Type B pancreatic cell (in vitro differentiated cells): ENCODE results near the gene CCDC183. TPM values are rescaled to one million over a fixed set of nuclear protein-coding genes. Genes with fewer than 3 reads are reported as not detected.

ENCODE experiments used
- DNase-seq: peaks from one replicate; pipeline ENCODE4 v3.0.0; 2021; ENCODE audit warnings: mixed read lengths; ENCODE audit not compliant: unreplicated experiment; ENCODE audit errors: extremely low spot score
- H3K27ac Mint-ChIP-seq: 2 replicates; pipeline ENCODE4 v1.8.0; 2021; ENCODE audit warnings: mild to moderate bottlenecking, mixed read lengths
- H3K27me3 Mint-ChIP-seq: 2 replicates; pipeline ENCODE4 v1.8.0; 2021; ENCODE audit warnings: mixed read lengths
- H3K36me3 Mint-ChIP-seq: 2 replicates; pipeline ENCODE4 v1.8.0; 2021; ENCODE audit warnings: mixed read lengths
- H3K4me1 Mint-ChIP-seq: one replicate; pipeline ENCODE4 v1.8.0; 2021; ENCODE audit warnings: mixed read lengths; ENCODE audit not compliant: unreplicated experiment
- H3K4me3 Mint-ChIP-seq: 2 replicates; pipeline ENCODE4 v1.8.0; 2021; ENCODE audit warnings: mild to moderate bottlenecking, mixed read lengths
- H3K9me3 Mint-ChIP-seq: 2 replicates; pipeline ENCODE4 v1.8.0; 2021; ENCODE audit warnings: mixed read lengths
- total RNA-seq: library from RNA; stranded (reverse); gene quantifications from 2 replicates; pipeline ENCODE4 v1.2.1, GENCODE V29; 2021; ENCODE audit warnings: low replicate concordance
- TF ChIP-seq, protein P1 (sequence below): fragments of 200-600 bp; sonication (generic); conservative IDR thresholded peaks from 2 replicates; pipeline ENCODE4 v1.5.0; 2021; ENCODE audit warnings: antibody characterized with exemption, mild to moderate bottlenecking

Gene CCDC183
- total RNA-seq, 1 donor from 2014 or later, result 2.9 TPM

DNA sequence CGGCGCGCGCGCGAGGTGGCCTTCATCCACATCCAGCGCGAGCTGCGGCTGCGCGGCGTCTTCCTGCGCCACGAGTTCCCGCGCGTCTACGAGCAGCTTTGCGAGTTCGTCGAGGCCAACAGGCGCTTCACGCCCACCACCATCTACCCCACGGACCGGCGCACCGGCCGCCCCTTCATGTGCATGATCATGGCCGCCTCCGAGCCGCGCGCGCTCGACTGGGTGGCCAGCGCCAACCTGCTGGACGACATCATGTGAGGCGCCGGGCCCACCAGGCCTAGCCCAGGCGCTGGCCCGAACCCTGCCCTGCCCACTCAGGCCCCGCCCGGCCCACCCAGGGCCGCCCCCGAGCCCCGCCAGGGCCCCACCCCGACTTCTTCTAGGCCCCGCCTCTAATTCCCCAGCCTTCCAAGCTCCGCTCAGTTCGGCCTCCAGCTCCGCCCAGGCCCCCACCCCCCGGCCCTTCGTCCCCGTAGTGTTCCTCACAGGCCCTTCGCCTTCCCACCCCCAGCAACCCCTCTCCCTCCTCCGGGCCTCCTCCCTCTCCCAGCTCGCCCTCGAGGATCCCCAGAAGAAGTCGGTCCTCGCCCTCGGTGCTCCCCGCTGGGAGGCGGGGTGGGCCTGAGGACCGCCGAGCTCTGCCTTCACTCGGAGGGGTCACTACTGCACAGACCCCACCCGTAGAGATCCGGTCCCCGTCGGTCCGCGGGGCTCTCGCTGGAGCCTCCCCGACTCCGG is 51.1 kb downstream of the CCDC183 start:
- TF ChIP-seq, protein P1, sequence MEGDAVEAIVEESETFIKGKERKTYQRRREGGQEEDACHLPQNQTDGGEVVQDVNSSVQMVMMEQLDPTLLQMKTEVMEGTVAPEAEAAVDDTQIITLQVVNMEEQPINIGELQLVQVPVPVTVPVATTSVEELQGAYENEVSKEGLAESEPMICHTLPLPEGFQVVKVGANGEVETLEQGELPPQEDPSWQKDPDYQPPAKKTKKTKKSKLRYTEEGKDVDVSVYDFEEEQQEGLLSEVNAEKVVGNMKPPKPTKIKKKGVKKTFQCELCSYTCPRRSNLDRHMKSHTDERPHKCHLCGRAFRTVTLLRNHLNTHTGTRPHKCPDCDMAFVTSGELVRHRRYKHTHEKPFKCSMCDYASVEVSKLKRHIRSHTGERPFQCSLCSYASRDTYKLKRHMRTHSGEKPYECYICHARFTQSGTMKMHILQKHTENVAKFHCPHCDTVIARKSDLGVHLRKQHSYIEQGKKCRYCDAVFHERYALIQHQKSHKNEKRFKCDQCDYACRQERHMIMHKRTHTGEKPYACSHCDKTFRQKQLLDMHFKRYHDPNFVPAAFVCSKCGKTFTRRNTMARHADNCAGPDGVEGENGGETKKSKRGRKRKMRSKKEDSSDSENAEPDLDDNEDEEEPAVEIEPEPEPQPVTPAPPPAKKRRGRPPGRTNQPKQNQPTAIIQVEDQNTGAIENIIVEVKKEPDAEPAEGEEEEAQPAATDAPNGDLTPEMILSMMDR, result no peak
- Mint-ChIP-seq H3K4me3 (peak overlapping the region; percentile 94), H3K9me3 (no peaks in the 10 kb centered on the region), H3K27ac (peak overlapping the region; percentile 87), H3K36me3 (no peaks in the 10 kb centered on the region), H3K4me1 (no peaks in the 10 kb centered on the region), H3K27me3 (peaks cover 13% of the 10 kb centered on the region)
- no peak for DNase-seq

- H3K36me3 Mint-ChIP-seq, result no peaks in the 10 kb centered on the region
- DNase-seq, result no peak
- H3K4me3 Mint-ChIP-seq, result peak overlapping the region; percentile 94
- no peaks in the 10 kb centered on the region for H3K4me1 Mint-ChIP-seq
- peaks cover 13% of the 10 kb centered on the region for H3K27me3 Mint-ChIP-seq
- TF ChIP-seq, protein P1, result peak; percentile 22
- H3K9me3 Mint-ChIP-seq, result no peaks in the 10 kb centered on the region
- H3K27ac Mint-ChIP-seq, result peak overlapping the region; percentile 87
Measured at GRCh38 chr9:136847826-136848392, 51.8 kb downstream of the CCDC183 start.

GRCh38 chr9:136848393-136849037 is 52.4 kb downstream of the CCDC183 start:
- Mint-ChIP-seq H3K4me3 (peak overlapping the region; percentile 94), H3K9me3 (no peaks in the 10 kb centered on the region), H3K27me3 (peaks cover 13% of the 10 kb centered on the region), H3K27ac (peak overlapping the region; percentile 93), H3K36me3 (no peaks in the 10 kb centered on the region), H3K4me1 (no peaks in the 10 kb centered on the region)
- TF ChIP-seq, protein P1, result no peak
- no peak for DNase-seq

DNA sequence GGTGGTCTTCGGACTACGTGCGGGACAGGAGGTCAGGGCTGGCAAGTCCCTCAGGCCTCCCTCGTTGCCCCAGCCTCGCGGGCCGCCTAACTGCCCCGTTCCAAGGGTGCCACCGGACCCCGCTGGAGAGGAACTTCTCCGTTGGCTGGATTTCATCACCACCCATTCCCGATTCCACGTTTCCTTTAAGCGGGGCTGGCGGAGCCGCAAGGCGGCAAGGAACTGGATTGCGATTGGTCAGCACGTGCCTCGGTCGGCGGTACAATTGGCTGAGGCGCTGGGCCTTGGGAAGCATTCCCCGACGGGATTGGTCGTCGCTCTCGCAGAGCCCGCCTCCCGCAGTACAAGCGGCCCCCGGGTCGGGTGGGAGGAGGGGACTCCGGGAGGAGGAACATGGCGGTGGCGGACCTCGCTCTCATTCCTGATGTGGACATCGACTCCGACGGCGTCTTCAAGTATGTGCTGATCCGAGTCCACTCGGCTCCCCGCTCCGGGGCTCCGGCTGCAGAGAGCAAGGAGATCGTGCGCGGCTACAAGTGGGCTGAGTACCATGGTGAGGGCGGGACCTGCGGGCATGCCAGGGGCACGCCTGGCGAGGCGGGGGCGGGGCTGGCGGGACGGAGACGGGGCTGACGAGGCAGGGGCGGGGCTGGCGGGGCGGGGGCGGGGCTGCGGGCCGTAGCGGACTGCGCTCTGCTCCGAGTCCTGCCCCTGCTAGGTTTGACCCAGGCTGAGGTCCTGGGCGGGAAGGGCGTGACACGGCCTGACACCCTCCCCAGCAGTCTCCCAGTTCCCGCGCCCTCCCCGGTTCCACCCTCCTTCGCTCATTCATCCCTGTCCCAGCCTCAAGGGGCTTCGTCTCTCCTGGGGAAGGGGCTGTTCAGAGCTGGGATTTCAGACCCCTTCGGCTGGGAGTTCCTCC is 53.2 kb downstream of the CCDC183 start, which contains the start of gene PHPT1:
TSS of gene PHPT1 (plus strand) at position 372 of the 922 bp plus-strand sequence. CDS start at position 394, 22 bp downstream.
- TF ChIP-seq, protein P1, result no peak

More for the DNA sequence above, 53.2 kb downstream of the CCDC183 start, which contains the start of gene PHPT1:
- H3K36me3 Mint-ChIP-seq, result no peaks in the 10 kb centered on the region
- DNase-seq, result peak; percentile 99
- H3K27me3 Mint-ChIP-seq, result peaks cover 13% of the 10 kb centered on the region
- peak within 1 kb of the TSS; percentile 93 for H3K27ac Mint-ChIP-seq
- no peaks in the 10 kb centered on the region for H3K9me3 Mint-ChIP-seq
- H3K4me1 Mint-ChIP-seq, result no peaks in the 10 kb centered on the region
- peak within 1 kb of the TSS; percentile 94 for H3K4me3 Mint-ChIP-seq
